Measurements from ENCODE around the gene TDRD10.

GRCh38 chr1:154558720-154559465, 56.9 kb downstream of the TDRD10 start:
- TF ChIP-seq CTCF (conservative IDR thresholded peaks at IDR 0.05; ENCODE audit: low read depth, low read length) (no peak), EZH2 (IDR thresholded peaks at IDR 0.05; ENCODE audit: low read length, unreplicated experiment) (no peak), EZH2phosphoT487 (IDR thresholded peaks at IDR 0.05; ENCODE audit: borderline replicate concordance, low read length) (peak; percentile 64)
